Osteoblast (primary cell): ENCODE results near the gene ZFHX3. TPM values are rescaled to one million over a fixed set of nuclear protein-coding genes. Genes with fewer than 3 reads are reported as not detected.

Experiments used
- DNase-seq: peaks from one replicate; pipeline ENCODE4 v3.0.0; 2011; ENCODE audit warnings: low spot score, mixed read lengths; ENCODE audit not compliant: insufficient read length; ENCODE audit errors: missing footprints
- H2AFZ ChIP-seq: 2 replicates; pipeline ENCODE4 v1.6.0; 2011; ENCODE audit warnings: mild to moderate bottlenecking, low read length
- H3K27ac ChIP-seq: 2 replicates; pipeline ENCODE4 v1.5.1; 2011; ENCODE audit warnings: mild to moderate bottlenecking, low read depth, low read length, moderate library complexity
- H3K27me3 ChIP-seq: 2 replicates; pipeline ENCODE4 v1.6.0; 2012; ENCODE audit warnings: mild to moderate bottlenecking, control low read depth, inconsistent platforms, low read length, moderate library complexity; ENCODE audit not compliant: insufficient read depth
- H3K36me3 ChIP-seq: 2 replicates; pipeline ENCODE4 v1.5.1; 2011; ENCODE audit warnings: mild to moderate bottlenecking, low read length, control low read depth, moderate library complexity; ENCODE audit not compliant: insufficient read depth
- H3K4me1 ChIP-seq: 2 replicates; pipeline ENCODE4 v1.5.1; 2011; ENCODE audit warnings: mild to moderate bottlenecking, low read length, control low read depth, moderate library complexity; ENCODE audit not compliant: insufficient read depth
- H3K4me2 ChIP-seq: 2 replicates; pipeline ENCODE4 v1.6.0; 2011; ENCODE audit warnings: mild to moderate bottlenecking, low read length; ENCODE audit not compliant: insufficient read depth
- H3K4me3 ChIP-seq: fragments of 200-600 bp; sonication (generic); 3 replicates; pipeline ENCODE4 v1.5.1; 2012; ENCODE audit warnings: mild to moderate bottlenecking, low read length, inconsistent platforms; ENCODE audit not compliant: insufficient read depth
- H3K79me2 ChIP-seq: 2 replicates; pipeline ENCODE4 v1.6.0; 2012; ENCODE audit warnings: mild to moderate bottlenecking, low read length, control low read depth, inconsistent platforms; ENCODE audit not compliant: insufficient read depth
- H3K9me3 ChIP-seq: 2 replicates; pipeline ENCODE4 v1.5.1; 2011; ENCODE audit warnings: low read depth, low read length, control low read depth
- H4K20me1 ChIP-seq: 2 replicates; pipeline ENCODE4 v1.6.0; 2012; ENCODE audit warnings: mild to moderate bottlenecking, low read length, control low read depth; ENCODE audit not compliant: insufficient read depth
- total RNA-seq: library from RNA; depleted of rRNA; stranded (reverse); fragments of >200 nt; gene quantifications from 2 replicates; pipeline ENCODE4 v1.2.3, GENCODE V29; 2012
- TF ChIP-seq, protein P1 (sequence below): IDR thresholded peaks from 2 replicates; pipeline ENCODE4 v1.5.1; 2011; ENCODE audit warnings: mild to moderate bottlenecking, low read depth, low read length, moderate library complexity; ENCODE audit errors: extremely low read depth

The ZFHX3 gene
- total RNA-seq, 1 donor, result 14.5 TPM

DNA sequence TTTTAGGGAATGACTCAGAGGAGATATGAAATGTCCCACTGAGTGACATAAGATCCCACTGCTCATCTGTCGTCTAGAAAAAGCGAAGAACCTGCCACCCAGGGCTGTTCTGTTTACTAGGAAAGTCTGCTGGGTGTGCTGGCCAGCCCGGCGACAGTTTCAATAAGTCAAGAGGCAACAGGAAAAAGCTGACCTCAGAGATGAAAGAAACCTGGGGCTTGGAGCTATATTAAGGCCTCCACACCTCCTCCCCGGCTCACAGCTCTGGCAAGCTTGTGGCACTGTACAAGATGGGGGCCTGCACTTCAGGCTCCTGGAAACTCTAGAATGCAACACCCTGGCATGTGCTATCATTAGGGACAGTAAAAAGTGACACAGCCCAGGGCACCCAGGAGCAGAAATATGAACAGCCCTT lies 10.6 kb downstream of the ZFHX3 start:
- H3K36me3 ChIP-seq, result no peaks in the 10 kb centered on the region
- peaks cover 53% of the 10 kb centered on the region for H4K20me1 ChIP-seq
- no peaks in the 10 kb centered on the region for H3K9me3 ChIP-seq
- H3K4me1 ChIP-seq, result no peaks in the 10 kb centered on the region
- TF ChIP-seq, protein P1, sequence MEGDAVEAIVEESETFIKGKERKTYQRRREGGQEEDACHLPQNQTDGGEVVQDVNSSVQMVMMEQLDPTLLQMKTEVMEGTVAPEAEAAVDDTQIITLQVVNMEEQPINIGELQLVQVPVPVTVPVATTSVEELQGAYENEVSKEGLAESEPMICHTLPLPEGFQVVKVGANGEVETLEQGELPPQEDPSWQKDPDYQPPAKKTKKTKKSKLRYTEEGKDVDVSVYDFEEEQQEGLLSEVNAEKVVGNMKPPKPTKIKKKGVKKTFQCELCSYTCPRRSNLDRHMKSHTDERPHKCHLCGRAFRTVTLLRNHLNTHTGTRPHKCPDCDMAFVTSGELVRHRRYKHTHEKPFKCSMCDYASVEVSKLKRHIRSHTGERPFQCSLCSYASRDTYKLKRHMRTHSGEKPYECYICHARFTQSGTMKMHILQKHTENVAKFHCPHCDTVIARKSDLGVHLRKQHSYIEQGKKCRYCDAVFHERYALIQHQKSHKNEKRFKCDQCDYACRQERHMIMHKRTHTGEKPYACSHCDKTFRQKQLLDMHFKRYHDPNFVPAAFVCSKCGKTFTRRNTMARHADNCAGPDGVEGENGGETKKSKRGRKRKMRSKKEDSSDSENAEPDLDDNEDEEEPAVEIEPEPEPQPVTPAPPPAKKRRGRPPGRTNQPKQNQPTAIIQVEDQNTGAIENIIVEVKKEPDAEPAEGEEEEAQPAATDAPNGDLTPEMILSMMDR, result no peak
- no peak overlapping the region for H3K27ac ChIP-seq
- no peaks in the 10 kb centered on the region for H3K27me3 ChIP-seq
- DNase-seq, result no peak
- no peak overlapping the region for H3K4me3 ChIP-seq
- H2AFZ ChIP-seq, result no peak overlapping the region
- H3K79me2 ChIP-seq, result peaks cover 96% of the 10 kb centered on the region
- H3K4me2 ChIP-seq, result no peak overlapping the region

DNA sequence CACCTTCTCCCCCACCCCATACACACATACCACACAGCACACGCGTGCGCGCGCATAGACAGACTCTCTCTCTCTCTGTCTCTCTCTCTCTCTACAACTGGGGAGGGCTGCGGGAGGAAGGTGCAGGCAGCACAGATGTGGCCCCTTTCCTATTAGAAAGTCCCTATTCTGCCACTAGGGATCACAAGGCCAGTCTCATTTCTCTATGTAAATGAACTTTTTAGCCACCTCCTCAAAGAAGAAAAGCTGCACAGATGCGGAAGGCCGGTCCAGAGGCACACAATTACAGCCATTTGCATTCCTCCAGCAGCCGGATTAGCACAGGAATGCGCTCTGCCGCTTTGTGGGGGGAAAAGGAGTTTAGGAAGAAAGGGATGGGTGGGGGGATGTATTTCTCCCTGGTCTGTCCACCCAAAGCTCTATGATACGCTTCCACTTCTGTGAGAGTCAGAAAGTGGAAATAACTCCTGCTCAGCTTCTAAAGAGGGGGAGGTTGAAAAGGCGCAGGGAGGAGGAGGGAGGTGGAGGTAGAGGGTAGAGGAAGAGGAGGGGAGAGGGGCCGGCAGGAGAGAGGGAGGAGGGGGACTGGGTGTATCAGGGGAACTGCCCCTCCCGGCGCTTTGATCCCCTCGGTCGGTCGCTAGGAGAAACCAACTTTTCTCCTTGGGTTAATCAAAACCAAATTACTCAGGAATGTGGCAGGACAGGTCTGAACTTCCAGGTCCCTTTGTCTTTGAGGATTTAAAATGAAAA lies 11.7 kb downstream of the ZFHX3 start:
- H3K4me1 ChIP-seq, result no peaks in the 10 kb centered on the region
- TF ChIP-seq, protein P1, result no peak

DNA sequence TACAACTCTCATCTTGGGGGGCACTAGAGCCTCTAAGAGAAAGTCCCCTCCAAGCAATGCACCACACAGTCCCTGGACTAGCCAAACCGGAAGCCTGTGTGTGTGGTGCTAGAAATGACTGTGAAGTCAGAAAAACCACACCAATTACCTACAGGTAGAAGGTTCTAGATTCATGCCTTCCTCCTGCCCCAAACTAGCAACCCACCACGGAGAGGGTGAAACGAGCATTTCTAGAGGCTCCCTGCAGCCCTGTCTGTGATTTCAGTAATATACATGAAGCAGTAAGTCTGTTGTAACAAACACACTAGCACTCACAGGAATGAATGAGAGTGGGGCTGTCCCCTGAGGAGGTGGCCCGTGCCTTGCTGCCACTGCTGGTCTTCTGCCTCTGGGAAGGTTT lies 13.6 kb downstream of the ZFHX3 start:
- no peak overlapping the region for H3K4me2 ChIP-seq
- no peak for DNase-seq
- no peak overlapping the region for H3K27ac ChIP-seq
- H3K36me3 ChIP-seq, result no peaks in the 10 kb centered on the region
- no peaks in the 10 kb centered on the region for H3K9me3 ChIP-seq
- TF ChIP-seq, protein P1, result no peak
- H3K79me2 ChIP-seq, result peaks cover 96% of the 10 kb centered on the region
- H2AFZ ChIP-seq, result no peak overlapping the region
- no peaks in the 10 kb centered on the region for H3K4me1 ChIP-seq
- peaks cover 59% of the 10 kb centered on the region for H4K20me1 ChIP-seq
- no peak overlapping the region for H3K4me3 ChIP-seq
- no peaks in the 10 kb centered on the region for H3K27me3 ChIP-seq

More for the DNA sequence above, 11.7 kb downstream of the ZFHX3 start:
- Histone ChIP-seq H2AFZ (no peak overlapping the region), H3K79me2 (peaks cover 96% of the 10 kb centered on the region), H3K27ac (no peak overlapping the region), H3K27me3 (no peaks in the 10 kb centered on the region), H4K20me1 (peaks cover 56% of the 10 kb centered on the region), H3K4me2 (no peak overlapping the region), H3K36me3 (no peaks in the 10 kb centered on the region), H3K4me3 (no peak overlapping the region), H3K9me3 (no peaks in the 10 kb centered on the region)
- no peak for DNase-seq

DNA sequence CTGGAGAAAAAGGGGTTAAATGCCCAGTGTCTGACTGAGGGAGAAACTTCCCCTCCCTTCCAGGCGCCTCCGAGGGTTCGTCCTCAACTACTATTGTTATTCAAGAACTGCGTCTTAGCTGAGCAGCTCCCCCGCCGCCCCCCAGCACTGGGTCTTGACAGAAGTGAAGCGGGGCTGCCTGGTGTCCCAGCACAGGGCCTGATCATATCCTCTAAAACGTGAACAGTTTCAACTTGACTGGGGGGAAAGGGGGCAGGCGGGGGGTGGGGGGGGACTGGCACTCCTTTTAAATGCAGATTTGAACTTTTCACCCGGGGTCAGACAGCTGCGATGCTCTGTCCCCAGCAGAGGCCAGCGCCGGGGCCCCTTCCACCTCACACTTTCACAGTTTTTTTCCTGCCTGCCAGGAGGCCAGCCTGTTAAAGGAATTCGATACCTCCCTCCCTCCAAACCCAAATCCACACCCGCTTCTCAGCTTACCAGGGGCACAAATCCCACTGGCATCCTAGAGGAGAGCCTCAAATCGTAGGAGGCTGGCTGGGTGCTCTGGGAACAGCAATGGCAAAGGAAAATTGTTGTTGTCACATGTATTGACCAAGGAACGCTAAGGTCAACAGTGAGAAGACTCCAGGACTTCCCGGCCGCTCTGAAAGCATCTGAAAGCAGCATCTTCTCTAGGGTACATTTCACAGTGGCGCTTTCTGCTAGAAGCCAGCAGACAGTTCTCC lies 14.5 kb downstream of the ZFHX3 start:
- H2AFZ ChIP-seq, result no peak overlapping the region
- peaks cover 98% of the 10 kb centered on the region for H3K79me2 ChIP-seq
- no peak overlapping the region for H3K4me3 ChIP-seq
- no peak overlapping the region for H3K27ac ChIP-seq
- no peaks in the 10 kb centered on the region for H3K9me3 ChIP-seq
- TF ChIP-seq, protein P1, result no peak
- H3K4me1 ChIP-seq, result no peaks in the 10 kb centered on the region
- peaks cover 67% of the 10 kb centered on the region for H4K20me1 ChIP-seq
- H3K36me3 ChIP-seq, result no peaks in the 10 kb centered on the region
- no peaks in the 10 kb centered on the region for H3K27me3 ChIP-seq
- H3K4me2 ChIP-seq, result no peak overlapping the region
- DNase-seq, result no peak
